H9 (cell line): Measurements from ENCODE around the gene ZNF512B. TPM values are rescaled to one million over a fixed set of nuclear protein-coding genes. Genes with fewer than 3 reads are reported as not detected.

Experiments used
- DNase-seq: peaks from one replicate; pipeline ENCODE4 v3.0.0-alpha.2; 2017
- H2AFZ ChIP-seq: one replicate; pipeline ENCODE4 v1.6.1; 2013; ENCODE audit warnings: mild to moderate bottlenecking, low read length, control low read depth, moderate library complexity
- H2AK5ac ChIP-seq: 2 replicates; pipeline ENCODE4 v1.6.1; 2013; ENCODE audit warnings: low read length, control low read depth, mixed read lengths; ENCODE audit not compliant: insufficient read length
- H2BK120ac ChIP-seq: one replicate; pipeline ENCODE4 v1.6.1; 2013; ENCODE audit warnings: low read depth, mild to moderate bottlenecking, low read length, control low read depth, inconsistent platforms; ENCODE audit not compliant: poor library complexity, severe bottlenecking
- H2BK12ac ChIP-seq: 2 replicates; pipeline ENCODE4 v1.6.1; 2013; ENCODE audit warnings: low read length, control low read depth, mixed read lengths, low read depth; ENCODE audit not compliant: insufficient read length
- H2BK15ac ChIP-seq: 2 replicates; pipeline ENCODE4 v1.6.1; 2013; ENCODE audit warnings: low read depth, low read length, control low read depth
- H2BK20ac ChIP-seq: one replicate; pipeline ENCODE4 v1.6.1; 2013; ENCODE audit warnings: low read depth, mild to moderate bottlenecking, low read length, control low read depth, inconsistent platforms; ENCODE audit not compliant: poor library complexity, severe bottlenecking
- H2BK5ac ChIP-seq: 2 replicates; pipeline ENCODE4 v1.6.1; 2013; ENCODE audit warnings: low read length, control low read depth, mixed read lengths; ENCODE audit not compliant: insufficient read length
- H3K14ac ChIP-seq: 2 replicates; pipeline ENCODE4 v1.6.1; 2013; ENCODE audit warnings: low read length, control low read depth; ENCODE audit not compliant: insufficient read depth
- H3K18ac ChIP-seq: 2 replicates; pipeline ENCODE4 v1.6.1; 2013; ENCODE audit warnings: low read depth, mild to moderate bottlenecking, mixed read lengths, low read length, control low read depth; ENCODE audit not compliant: insufficient read length
- H3K23ac ChIP-seq: 2 replicates; pipeline ENCODE4 v1.6.1; 2013; ENCODE audit warnings: low read length, control low read depth, mixed read lengths, low read depth; ENCODE audit not compliant: insufficient read length
- H3K23me2 ChIP-seq: 2 replicates; pipeline ENCODE4 v1.6.1; 2013; ENCODE audit warnings: low read depth, mild to moderate bottlenecking, mixed read lengths, low read length, control low read depth; ENCODE audit not compliant: insufficient read length, poor library complexity, severe bottlenecking
- H3K27ac ChIP-seq: 2 replicates; pipeline ENCODE4 v1.5.1; 2013; ENCODE audit warnings: low read length, control low read depth, mixed read lengths, low read depth; ENCODE audit not compliant: insufficient read length
- H3K27me3 ChIP-seq: 2 replicates; pipeline ENCODE4 v1.6.1; 2013; ENCODE audit warnings: low read length, control low read depth, inconsistent platforms; ENCODE audit not compliant: insufficient read depth
- H3K4ac ChIP-seq: 2 replicates; pipeline ENCODE4 v1.6.1; 2013; ENCODE audit warnings: low read depth, mild to moderate bottlenecking, control low read depth, inconsistent platforms, low read length, moderate library complexity
- H3K4me1 ChIP-seq: 2 replicates; pipeline ENCODE4 v1.6.1; 2013; ENCODE audit warnings: low read length, control low read depth, inconsistent platforms; ENCODE audit not compliant: insufficient read depth
- H3K4me2 ChIP-seq: 2 replicates; pipeline ENCODE4 v1.6.1; 2013; ENCODE audit warnings: low read length, control low read depth, mixed read lengths; ENCODE audit not compliant: insufficient read length, insufficient read depth
- H3K56ac ChIP-seq: 2 replicates; pipeline ENCODE4 v1.6.1; 2013; ENCODE audit warnings: low read depth, mild to moderate bottlenecking, mixed read lengths, low read length, control low read depth; ENCODE audit not compliant: insufficient read length
- H3K79me1 ChIP-seq: 2 replicates; pipeline ENCODE4 v1.6.1; 2013; ENCODE audit warnings: low read depth, mild to moderate bottlenecking, moderate library complexity, low read length, control low read depth, inconsistent platforms; ENCODE audit not compliant: insufficient read depth, poor library complexity, severe bottlenecking
- H3K79me2 ChIP-seq: 2 replicates; pipeline ENCODE4 v1.6.1; 2013; ENCODE audit warnings: low read length, control low read depth, inconsistent platforms; ENCODE audit not compliant: insufficient read depth
- H3K9ac ChIP-seq: 2 replicates; pipeline ENCODE4 v1.6.1; 2013; ENCODE audit warnings: low read length, control low read depth, mixed read lengths; ENCODE audit not compliant: insufficient read length; ENCODE audit errors: extremely low read depth
- H3K9me3 ChIP-seq: one replicate; pipeline ENCODE4 v1.6.1; 2013; ENCODE audit warnings: low read depth, low read length, inconsistent platforms; ENCODE audit not compliant: control insufficient read depth
- H3T11ph ChIP-seq: one replicate; pipeline ENCODE4 v1.6.1; 2013; ENCODE audit warnings: mild to moderate bottlenecking, low read length, control low read depth, inconsistent platforms
- H4K20me1 ChIP-seq: one replicate; pipeline ENCODE4 v1.6.1; 2013; ENCODE audit not compliant: control insufficient read depth, insufficient read length, insufficient read depth
- H4K5ac ChIP-seq: 2 replicates; pipeline ENCODE4 v1.6.1; 2013; ENCODE audit warnings: low read depth, mild to moderate bottlenecking, mixed read lengths, low read length, control low read depth; ENCODE audit not compliant: insufficient read length
- H4K8ac ChIP-seq: replicated peaks from 2 replicates; pipeline ENCODE4 v1.6.1; 2013; ENCODE audit warnings: low read length, control low read depth, mixed read lengths, low read depth; ENCODE audit not compliant: insufficient read length
- H4K91ac ChIP-seq: 2 replicates; pipeline ENCODE4 v1.6.1; 2013; ENCODE audit warnings: low read depth, mild to moderate bottlenecking, moderate library complexity, mixed read lengths, low read length, control low read depth; ENCODE audit not compliant: insufficient read length
- H3K27ac Mint-ChIP-seq, 3 experiments: 2 replicates in 2 of 3; 3 replicates in 1 of 3; pipeline ENCODE4 v1.8.0; 2020 to 2021; ENCODE audit warnings: mixed read lengths in 3 of 3, mild to moderate bottlenecking in 1 of 3, moderate library complexity in 1 of 3
- H3K27me3 Mint-ChIP-seq: 2 replicates; pipeline ENCODE4 v1.8.0; 2021; ENCODE audit warnings: low read depth, mild to moderate bottlenecking, moderate library complexity, mixed read lengths
- H3K36me3 Mint-ChIP-seq, 3 experiments: 2 replicates in 2 of 3; 3 replicates in 1 of 3; pipeline ENCODE4 v1.8.0; 2020 to 2021; ENCODE audit warnings: low read depth in 3 of 3, mixed read lengths in 3 of 3; ENCODE audit not compliant: insufficient read depth in 1 of 3
- H3K4me1 Mint-ChIP-seq, 2 experiments: 2 replicates each; pipeline ENCODE4 v1.8.0; 2020; ENCODE audit warnings: mixed read lengths in 2 of 2
- H3K4me3 Mint-ChIP-seq, 2 experiments: 2 replicates in 1 of 2; 3 replicates in 1 of 2; pipeline ENCODE4 v1.8.0; 2020 to 2021; ENCODE audit warnings: mild to moderate bottlenecking in 2 of 2, mixed read lengths in 2 of 2, moderate library complexity in 1 of 2
- H3K9me3 Mint-ChIP-seq, 2 experiments: 2 replicates in 1 of 2; 3 replicates in 1 of 2; pipeline ENCODE4 v1.8.0; 2020; ENCODE audit warnings: mild to moderate bottlenecking in 2 of 2, mixed read lengths in 2 of 2, moderate library complexity in 1 of 2
- WGBS: extraction: QIAGEN DNeasy Blood & Tissue Kit; methylation state at CpG from one replicate; pipeline ENCODE4 v1.1.7; 2013; ENCODE audit warnings: missing lambda C conversion rate, low lambda C conversion rate, mixed read lengths; ENCODE audit not compliant: insufficient read length; ENCODE audit errors: extremely low coverage; 5-methylcytosine and 5-hydroxymethylcytosine counted together
- total RNA-seq: library from RNA; stranded (reverse); gene quantifications from 2 replicates; pipeline ENCODE4 v1.2.1, GENCODE V29; 2021
- TF ChIP-seq, protein P1 (sequence below): fragments of 200-600 bp; sonication (generic); conservative IDR thresholded peaks from 3 replicates; pipeline ENCODE4 v1.8.0; 2021; ENCODE audit warnings: antibody characterized with exemption, mild to moderate bottlenecking

The ZNF512B gene
- total RNA-seq, 1 experiment from 2014 or later = 46.0 TPM

DNA sequence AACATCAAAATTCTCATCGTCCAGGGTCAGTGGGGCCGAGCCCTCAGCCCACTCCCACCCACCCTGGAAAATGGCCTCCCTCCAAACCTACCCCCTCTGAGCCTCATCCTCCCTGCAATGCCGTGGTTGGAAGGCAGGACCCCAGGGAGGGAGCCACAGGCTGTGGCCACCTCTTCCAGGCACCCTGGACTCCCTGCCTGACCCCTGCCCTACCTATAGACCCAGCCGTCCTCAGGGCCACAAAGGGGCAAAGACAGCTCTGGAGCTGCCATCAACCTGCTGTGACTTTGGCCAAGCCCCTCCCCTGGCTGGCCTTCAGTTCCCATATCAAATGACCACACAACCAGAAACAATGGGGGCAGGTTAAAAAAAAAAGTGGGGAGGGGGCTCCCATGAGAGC is 11.3 kb downstream of the ZNF512B start:
- no peak overlapping the region for H4K8ac ChIP-seq
- no peak overlapping the region for H2BK120ac ChIP-seq
- peaks cover 12% of the 10 kb centered on the region; the same call in 1 of the 2 replicates for H3K79me2 ChIP-seq
- no peak overlapping the region for H3K9ac ChIP-seq
- Mint-ChIP-seq H3K9me3 (no peaks in the 10 kb centered on the region), H3K27ac (peak overlapping the region in 2 of 3 experiments; percentile 91 to 97; a peak in 4 of 7 replicates), H3K36me3 (peaks cover 6 to 44% (median 33%) of the 10 kb centered on the region in 3 experiments; a peak in 6 of 7 replicates), H3K4me1 (peaks cover 33 to 35% of the 10 kb centered on the region in 2 experiments), H3K27me3 (no peaks in the 10 kb centered on the region), H3K4me3 (peak overlapping the region; percentile 40 to 58; a peak in 2 of 5 replicates)
- no peak overlapping the region for H3K27ac ChIP-seq
- H3K23ac ChIP-seq = no peak overlapping the region
- H2BK20ac ChIP-seq = no peak overlapping the region
- no peaks in the 10 kb centered on the region for H4K20me1 ChIP-seq
- H2AK5ac ChIP-seq = no peak overlapping the region
- no peak overlapping the region for H3K4me2 ChIP-seq
- H4K91ac ChIP-seq = no peak overlapping the region
- DNase-seq = no peak
- no peak overlapping the region for H3K4ac ChIP-seq
- H3K23me2 ChIP-seq = peaks cover 14% of the 10 kb centered on the region
- H3K79me1 ChIP-seq = peaks cover 2% of the 10 kb centered on the region
- H2BK5ac ChIP-seq = no peak overlapping the region
- no CpG with 5 or more reads among the region's 4 CpGs for WGBS
- no peak overlapping the region for H3T11ph ChIP-seq
- no peak overlapping the region for H3K56ac ChIP-seq
- no peak overlapping the region for H3K18ac ChIP-seq
- no peak overlapping the region for H3K14ac ChIP-seq
- no peak overlapping the region for H4K5ac ChIP-seq
- H3K4me1 ChIP-seq = no peaks in the 10 kb centered on the region; the same call in 1 of the 2 replicates
- H3K9me3 ChIP-seq = peaks cover 1% of the 10 kb centered on the region
- no peak overlapping the region for H2AFZ ChIP-seq
- H2BK12ac ChIP-seq = no peak overlapping the region
- H3K27me3 ChIP-seq = no peaks in the 10 kb centered on the region
- TF ChIP-seq, protein P1, sequence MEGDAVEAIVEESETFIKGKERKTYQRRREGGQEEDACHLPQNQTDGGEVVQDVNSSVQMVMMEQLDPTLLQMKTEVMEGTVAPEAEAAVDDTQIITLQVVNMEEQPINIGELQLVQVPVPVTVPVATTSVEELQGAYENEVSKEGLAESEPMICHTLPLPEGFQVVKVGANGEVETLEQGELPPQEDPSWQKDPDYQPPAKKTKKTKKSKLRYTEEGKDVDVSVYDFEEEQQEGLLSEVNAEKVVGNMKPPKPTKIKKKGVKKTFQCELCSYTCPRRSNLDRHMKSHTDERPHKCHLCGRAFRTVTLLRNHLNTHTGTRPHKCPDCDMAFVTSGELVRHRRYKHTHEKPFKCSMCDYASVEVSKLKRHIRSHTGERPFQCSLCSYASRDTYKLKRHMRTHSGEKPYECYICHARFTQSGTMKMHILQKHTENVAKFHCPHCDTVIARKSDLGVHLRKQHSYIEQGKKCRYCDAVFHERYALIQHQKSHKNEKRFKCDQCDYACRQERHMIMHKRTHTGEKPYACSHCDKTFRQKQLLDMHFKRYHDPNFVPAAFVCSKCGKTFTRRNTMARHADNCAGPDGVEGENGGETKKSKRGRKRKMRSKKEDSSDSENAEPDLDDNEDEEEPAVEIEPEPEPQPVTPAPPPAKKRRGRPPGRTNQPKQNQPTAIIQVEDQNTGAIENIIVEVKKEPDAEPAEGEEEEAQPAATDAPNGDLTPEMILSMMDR = no peak
- no peak overlapping the region for H2BK15ac ChIP-seq
